ENCODE results near the gene GIGYF2. TPM values are rescaled to one million over a fixed set of nuclear protein-coding genes. Genes with fewer than 3 reads are reported as not detected.
A peak's percentile ranks its signal among the peaks of the same experiment; 100 is the strongest.

GIGYF2 gene
- polyA plus RNA-seq, 1 donor from 2014 or later = 52.6 TPM

- Histone ChIP-seq H3K4me3 (ENCODE audit: low read length) (no peak overlapping the region), H2AFZ (ENCODE audit: low read depth, low read length) (no peak overlapping the region), H3K79me2 (replicated peaks; ENCODE audit: insufficient read depth, low read length) (no peaks in the 10 kb centered on the region), H4K20me1 (ENCODE audit: insufficient read depth) (no peaks in the 10 kb centered on the region), H3K9me3 (ENCODE audit: low read length) (no peaks in the 10 kb centered on the region), H3K4me2 (ENCODE audit: low read length) (no peak overlapping the region), H3K27me3 (ENCODE audit: insufficient read depth, low read depth, low read length) (no peaks in the 10 kb centered on the region), H3F3A (ENCODE audit: insufficient read depth, low read length, poor library complexity, severe bottlenecking) (no peaks in the 10 kb centered on the region), H3K9me2 (ENCODE audit: insufficient read depth, low read length) (no peaks in the 10 kb centered on the region), H3K27ac (ENCODE audit: low read length) (no peak overlapping the region), H3K36me3 (ENCODE audit: insufficient read depth, low read length) (no peaks in the 10 kb centered on the region), H3K9ac (ENCODE audit: low read length) (no peak overlapping the region)
- TF ChIP-seq POLR2AphosphoS5 (IDR thresholded peaks at IDR 0.05) = no peak
- TF ChIP-seq SMC3 (conservative IDR thresholded peaks at IDR 0.05; ENCODE audit: poor library complexity) = no peak
- TF ChIP-seq REST (IDR thresholded peaks at IDR 0.05; ENCODE audit: borderline replicate concordance) = no peak
- TF ChIP-seq TAF1 (IDR thresholded peaks at IDR 0.05; ENCODE audit: low read depth) = no peak
- no peak for TF ChIP-seq RAD21 (conservative IDR thresholded peaks at IDR 0.05)
- TF ChIP-seq EP300 (conservative IDR thresholded peaks at IDR 0.05; ENCODE audit: poor library complexity, severe bottlenecking) = no peak
Measured at GRCh38 chr2:232757905-232758304, 60.8 kb downstream of the GIGYF2 start.

- Histone ChIP-seq H3K9me2 (ENCODE audit: insufficient read depth, low read length) (no peaks in the 10 kb centered on the region), H3K9ac (ENCODE audit: low read length) (no peak overlapping the region), H3K9me3 (ENCODE audit: low read length) (no peaks in the 10 kb centered on the region), H3K4me3 (ENCODE audit: low read length) (no peak overlapping the region), H3F3A (ENCODE audit: insufficient read depth, low read length, poor library complexity, severe bottlenecking) (no peaks in the 10 kb centered on the region), H3K27ac (ENCODE audit: low read length) (no peak overlapping the region), H2AFZ (ENCODE audit: low read depth, low read length) (no peak overlapping the region), H3K4me2 (ENCODE audit: low read length) (no peak overlapping the region), H4K20me1 (ENCODE audit: insufficient read depth) (no peaks in the 10 kb centered on the region), H3K27me3 (ENCODE audit: insufficient read depth, low read depth, low read length) (no peaks in the 10 kb centered on the region), H3K79me2 (replicated peaks; ENCODE audit: insufficient read depth, low read length) (no peaks in the 10 kb centered on the region), H3K36me3 (ENCODE audit: insufficient read depth, low read length) (no peaks in the 10 kb centered on the region)
- TF ChIP-seq REST (IDR thresholded peaks at IDR 0.05; ENCODE audit: borderline replicate concordance) (no peak), CTCF (IDR thresholded peaks at IDR 0.05; ENCODE audit: poor library complexity, severe bottlenecking) (peak; percentile 74), SMC3 (conservative IDR thresholded peaks at IDR 0.05; ENCODE audit: poor library complexity) (peak; percentile 64), EZH2 (IDR thresholded peaks at IDR 0.05; ENCODE audit: borderline replicate concordance, insufficient read depth, low read length, poor library complexity, severe bottlenecking) (no peak), RAD21 (conservative IDR thresholded peaks at IDR 0.05) (peak; percentile 68), MXI1 (conservative IDR thresholded peaks at IDR 0.05; ENCODE audit: poor library complexity, severe bottlenecking) (no peak), EP300 (conservative IDR thresholded peaks at IDR 0.05; ENCODE audit: poor library complexity, severe bottlenecking) (no peak), TAF1 (IDR thresholded peaks at IDR 0.05; ENCODE audit: low read depth) (no peak)
Measured at GRCh38 chr2:232761301-232761907, 64.3 kb downstream of the GIGYF2 start.

All from neural cell (in vitro differentiated cells).